Stimulated activated CD8-positive, alpha-beta memory T cell treated with anti-CD3 and anti-CD28 coated beads, Interleukin-4, amount 100 ng/mL, for 24 hours (primary cell): Measurements from ENCODE around the gene CAMKK2.
"Not testable (repeated sequence)": the region's sequence is repeated elsewhere in the genome, so short reads cannot be mapped to it uniquely, and the experiment has no call there.

Source experiments
- DNase-seq: peaks from one replicate; pipeline ENCODE4 v3.0.0-alpha.2; 2020; ENCODE audit warnings: low read depth

CAMKK2 gene

GRCh38 chr12:121245951-121246350, 50.6 kb downstream of the CAMKK2 start:
- DNase-seq, result no peak

GRCh38 chr12:121245031-121245430, 51.5 kb downstream of the CAMKK2 start:
- no peak for DNase-seq

GRCh38 chr12:121241156-121241970, 55.1 kb downstream of the CAMKK2 start:
- no peak for DNase-seq

GRCh38 chr12:121240484-121241101, 55.9 kb downstream of the CAMKK2 start:
- DNase-seq, result peak; percentile 81

GRCh38 chr12:121240062-121240420, 56.5 kb downstream of the CAMKK2 start:
- DNase-seq, result no peak

- no peak for DNase-seq
Measured at GRCh38 chr12:121239351-121240061, 57.0 kb downstream of the CAMKK2 start.

GRCh38 chr12:121238604-121239350, 57.7 kb downstream of the CAMKK2 start:
- no peak for DNase-seq

- no peak for DNase-seq
Measured at GRCh38 chr12:121238086-121238485, 58.4 kb downstream of the CAMKK2 start.

- DNase-seq, result no peak
Measured at GRCh38 chr12:121237415-121237814, 59.1 kb downstream of the CAMKK2 start.

GRCh38 chr12:121236776-121237175, 59.7 kb downstream of the CAMKK2 start:
- no peak for DNase-seq

GRCh38 chr12:121233628-121234020, 62.9 kb downstream of the CAMKK2 start:
- no peak for DNase-seq

GRCh38 chr12:121232977-121233627, 63.4 kb downstream of the CAMKK2 start:
- DNase-seq, result no peak

- DNase-seq, result no peak
Measured at GRCh38 chr12:121232163-121232562, 64.3 kb downstream of the CAMKK2 start.

- no peak for DNase-seq
Measured at GRCh38 chr12:121230538-121230907, 66.0 kb downstream of the CAMKK2 start.

- DNase-seq, result peak; percentile 48
Measured at GRCh38 chr12:121229826-121230537, 66.5 kb downstream of the CAMKK2 start.

- DNase-seq, result no peak
Measured at GRCh38 chr12:121228919-121229665, 67.4 kb downstream of the CAMKK2 start.

GRCh38 chr12:121227294-121227693, 69.2 kb downstream of the CAMKK2 start:
- no peak for DNase-seq

GRCh38 chr12:121226871-121227270, 69.6 kb downstream of the CAMKK2 start:
- not testable (repeated sequence) for DNase-seq

GRCh38 chr12:121226399-121226798, 70.1 kb downstream of the CAMKK2 start:
- DNase-seq, result no peak

GRCh38 chr12:121224591-121224990, 71.9 kb downstream of the CAMKK2 start:
- DNase-seq, result no peak
